ENCODE data around the gene TJAP1.
"Not testable (repeated sequence)": the region's sequence is repeated elsewhere in the genome, so short reads cannot be mapped to it uniquely, and the experiment has no call there.

GRCh38 chr6:43539409-43539808 is 62.0 kb downstream of the TJAP1 start:
- TF ChIP-seq CTCF (conservative IDR thresholded peaks at IDR 0.05); ZFX (IDR thresholded peaks at IDR 0.05): not testable (repeated sequence)

All from C4-2B (cell line).